Retinal pigment epithelial cell (primary cell): ENCODE data around the gene RERE.

Source experiments
- DNase-seq: peaks from one replicate; pipeline ENCODE4 v3.0.0-alpha.2; 2010; ENCODE audit warnings: low read depth
- H3K4me3 ChIP-seq: 2 replicates; pipeline ENCODE4 v1.5.1; 2011; ENCODE audit warnings: mild to moderate bottlenecking, low read length, control low read depth, moderate library complexity
- CTCF ChIP-seq: conservative IDR thresholded peaks from 2 replicates; pipeline ENCODE4 v1.5.1; 2011; ENCODE audit warnings: low read depth, low read length, control low read depth, inconsistent platforms

Gene RERE

GRCh38 chr1:8352886-8353785 lies 464.3 kb downstream of the RERE start:
- no peak for TF ChIP-seq CTCF
- no peak for DNase-seq
- no peak overlapping the region for H3K4me3 ChIP-seq

GRCh38 chr1:8352471-8352845 lies 465.0 kb downstream of the RERE start:
- DNase-seq: no peak
- no peak for TF ChIP-seq CTCF
- H3K4me3 ChIP-seq: no peak overlapping the region

GRCh38 chr1:8351693-8352470 lies 465.6 kb downstream of the RERE start:
- no peak for DNase-seq
- peak; percentile 80 for TF ChIP-seq CTCF
- no peak overlapping the region for H3K4me3 ChIP-seq

- H3K4me3 ChIP-seq: no peak overlapping the region
- TF ChIP-seq CTCF: no peak
- no peak for DNase-seq
Measured at GRCh38 chr1:8350914-8351684, 466.3 kb downstream of the RERE start.

GRCh38 chr1:8349961-8350360 lies 467.5 kb downstream of the RERE start:
- no peak for TF ChIP-seq CTCF
- no peak overlapping the region for H3K4me3 ChIP-seq
- no peak for DNase-seq

GRCh38 chr1:8349473-8349865 lies 468.0 kb downstream of the RERE start:
- DNase-seq: no peak
- no peak for TF ChIP-seq CTCF
- H3K4me3 ChIP-seq: no peak overlapping the region
